Endothelial cell (in vitro differentiated cells): ENCODE measurements around the gene PTCD1. TPM values are rescaled to one million over a fixed set of nuclear protein-coding genes. Genes with fewer than 3 reads are reported as not detected.

Source experiments
- DNase-seq: peaks from one replicate; pipeline ENCODE4 v3.0.0; 2021; ENCODE audit warnings: low spot score
- H3K27ac Mint-ChIP-seq: one replicate; pipeline ENCODE4 v1.8.0; 2021; ENCODE audit warnings: mixed read lengths, inconsistent platforms; ENCODE audit not compliant: unreplicated experiment
- H3K27me3 Mint-ChIP-seq: one replicate; pipeline ENCODE4 v1.8.0; 2021; ENCODE audit warnings: mild to moderate bottlenecking, moderate library complexity, mixed read lengths, inconsistent platforms; ENCODE audit not compliant: unreplicated experiment
- H3K36me3 Mint-ChIP-seq: one replicate; pipeline ENCODE4 v1.8.0; 2021; ENCODE audit warnings: mild to moderate bottlenecking, low read depth, mixed read lengths, inconsistent platforms; ENCODE audit not compliant: unreplicated experiment
- H3K4me1 Mint-ChIP-seq: one replicate; pipeline ENCODE4 v1.8.0; 2021; ENCODE audit warnings: mild to moderate bottlenecking, mixed read lengths, inconsistent platforms; ENCODE audit not compliant: unreplicated experiment
- H3K4me3 Mint-ChIP-seq: one replicate; pipeline ENCODE4 v1.8.0; 2021; ENCODE audit warnings: mild to moderate bottlenecking, mixed read lengths, inconsistent platforms; ENCODE audit not compliant: unreplicated experiment
- H3K9me3 Mint-ChIP-seq: one replicate; pipeline ENCODE4 v1.8.0; 2021; ENCODE audit warnings: mixed read lengths, inconsistent platforms; ENCODE audit not compliant: unreplicated experiment
- CTCF ChIP-seq: fragments of 200-600 bp; sonication (generic); IDR thresholded peaks from one replicate; pipeline ENCODE4 v1.5.0; 2021; ENCODE audit warnings: antibody characterized with exemption; ENCODE audit not compliant: unreplicated experiment
- total RNA-seq: library from RNA; stranded (reverse); fragmentation: NEBNext Ultra II Directional; extraction: Animal tissue kit (Norgen Biotek cat#: 25700); gene quantifications from one replicate; pipeline ENCODE4 v1.2.1, GENCODE V29; 2021; ENCODE audit not compliant: unreplicated experiment

PTCD1 gene
- total RNA-seq, 1 donor from 2014 or later: 7.1 TPM

DNA sequence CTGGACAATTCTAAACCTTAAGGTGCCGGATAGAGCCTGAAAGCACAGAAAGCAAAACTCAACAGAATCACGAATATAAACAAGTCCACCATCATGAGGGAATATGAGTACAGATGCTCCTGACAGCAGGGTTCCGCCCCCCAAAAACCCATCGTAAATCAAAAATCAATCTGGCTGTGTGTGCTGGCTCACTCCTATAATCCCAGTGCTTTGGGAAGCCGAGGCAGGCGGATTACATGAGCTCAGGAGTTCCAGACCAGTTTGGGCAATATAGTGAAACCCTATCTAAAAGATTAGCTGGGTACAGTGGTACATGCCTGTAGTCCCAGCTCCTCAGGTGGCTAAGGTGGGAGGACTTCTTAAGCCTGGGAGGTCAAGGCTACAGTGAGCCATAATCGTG, 17.6 kb downstream of the PTCD1 start:
- Mint-ChIP-seq H3K9me3 (no peaks in the 10 kb centered on the region), H3K27ac (no peak overlapping the region), H3K36me3 (peaks cover 48% of the 10 kb centered on the region), H3K4me1 (no peaks in the 10 kb centered on the region), H3K27me3 (peaks cover 6% of the 10 kb centered on the region), H3K4me3 (no peak overlapping the region)
- no peak for DNase-seq
- no peak for TF ChIP-seq CTCF

DNA sequence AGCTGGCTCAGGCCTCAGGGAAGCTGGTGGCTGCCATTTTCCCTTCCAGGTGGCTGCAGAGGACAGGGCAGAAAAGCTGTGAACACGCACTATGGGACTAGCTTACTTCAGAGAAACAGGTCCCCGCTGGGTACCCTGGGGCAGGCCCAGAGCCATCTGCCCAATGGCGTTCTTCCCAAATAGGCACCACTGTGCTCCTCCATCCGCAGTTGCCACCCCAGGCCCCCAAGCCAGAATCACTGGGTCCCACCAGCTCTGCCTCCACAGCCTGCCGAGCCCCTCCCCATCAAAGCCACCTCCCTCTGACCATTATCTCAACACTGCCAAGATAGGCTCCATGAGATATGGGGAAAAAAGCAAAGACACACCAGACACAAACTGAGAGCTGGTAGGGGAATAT, 18.4 kb downstream of the PTCD1 start:
- no peak for TF ChIP-seq CTCF
- no peak for DNase-seq
- H3K9me3 Mint-ChIP-seq: no peaks in the 10 kb centered on the region
- peaks cover 53% of the 10 kb centered on the region for H3K36me3 Mint-ChIP-seq
- H3K27me3 Mint-ChIP-seq: peaks cover 6% of the 10 kb centered on the region
- no peaks in the 10 kb centered on the region for H3K4me1 Mint-ChIP-seq
- H3K27ac Mint-ChIP-seq: peak overlapping the region; percentile 77
- H3K4me3 Mint-ChIP-seq: no peak overlapping the region

- H3K36me3 Mint-ChIP-seq: peaks cover 56% of the 10 kb centered on the region
- no peak for TF ChIP-seq CTCF
- H3K27ac Mint-ChIP-seq: no peak overlapping the region
These were observed 19.1 kb downstream of the PTCD1 start for GRCh38 chr7:99419323-99420021.

DNA sequence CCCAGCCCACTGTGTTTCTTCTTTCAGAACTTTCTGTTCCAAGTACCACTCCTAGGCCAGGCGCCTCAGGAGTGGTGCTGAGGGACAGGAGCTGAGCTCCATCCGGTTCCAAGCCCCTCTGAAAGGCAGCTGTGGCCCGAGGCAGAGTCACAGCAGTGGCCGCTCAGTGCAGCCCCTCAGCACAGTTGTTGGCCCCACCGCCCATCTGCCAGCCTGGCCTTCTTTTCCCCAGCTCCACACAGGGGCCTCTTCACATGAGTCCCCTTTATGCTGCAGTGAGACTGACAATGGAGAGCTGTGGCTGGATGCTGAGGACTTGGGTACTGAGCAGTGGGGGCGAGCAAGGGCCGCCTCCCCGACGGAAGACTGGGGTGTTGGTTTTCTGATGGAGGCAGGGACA, 20.3 kb downstream of the PTCD1 start:
- peaks cover 53% of the 10 kb centered on the region for H3K36me3 Mint-ChIP-seq

More at GRCh38 chr7:99419323-99420021, 19.1 kb downstream of the PTCD1 start:
- Mint-ChIP-seq H3K27me3 (peaks cover 6% of the 10 kb centered on the region), H3K4me3 (no peak overlapping the region), H3K4me1 (no peaks in the 10 kb centered on the region), H3K9me3 (no peaks in the 10 kb centered on the region)
- DNase-seq: no peak

More for the DNA sequence above, 20.3 kb downstream of the PTCD1 start:
- Mint-ChIP-seq H3K9me3 (no peaks in the 10 kb centered on the region), H3K27ac (no peak overlapping the region), H3K4me3 (no peak overlapping the region), H3K4me1 (no peaks in the 10 kb centered on the region), H3K27me3 (peaks cover 4% of the 10 kb centered on the region)
- DNase-seq: no peak
- no peak for TF ChIP-seq CTCF
